OCI-LY3 (cell line): ENCODE measurements around the gene TMEM178B.

ENCODE experiments used
- CTCF ChIP-seq: fragments of 200-600, 300-600 bp; sonication (generic); IDR thresholded peaks from 2 replicates; pipeline ENCODE4 v1.5.1; 2014; ENCODE audit warnings: antibody characterized with exemption, low read length, low read depth
- EZH2phosphoT487 ChIP-seq: fragments of 200-600 bp; shearing (Covaris generic); IDR thresholded peaks from 2 replicates; pipeline ENCODE4 v1.6.1; 2018; ENCODE audit warnings: antibody characterized with exemption, mixed run types, low read depth

GRCh38 chr7:141280100-141280499, 206.2 kb downstream of the TMEM178B start:
- TF ChIP-seq CTCF = no peak
- no peak for TF ChIP-seq EZH2phosphoT487
